Glomerular endothelial cell (primary cell): ENCODE measurements around the gene FDXACB1. TPM values are rescaled to one million over a fixed set of nuclear protein-coding genes. Genes with fewer than 3 reads are reported as not detected.
A peak's percentile ranks its signal among the peaks of the same experiment; 100 is the strongest.
"Not testable (repeated sequence)": the region's sequence is repeated elsewhere in the genome, so short reads cannot be mapped to it uniquely, and the experiment has no call there.

Experiments used
- DNase-seq: peaks from one replicate; pipeline ENCODE4 v3.0.0-alpha.2; 2011; ENCODE audit warnings: low read depth, low spot score; ENCODE audit errors: extremely low read depth
- total RNA-seq: library from RNA; depleted of rRNA; stranded (reverse); fragments of >200 nt; gene quantifications from 2 replicates; pipeline ENCODE4 v1.2.3, GENCODE V29; 2015

Gene FDXACB1
- total RNA-seq, 1 donor from 2014 or later: 1.1 TPM

DNA sequence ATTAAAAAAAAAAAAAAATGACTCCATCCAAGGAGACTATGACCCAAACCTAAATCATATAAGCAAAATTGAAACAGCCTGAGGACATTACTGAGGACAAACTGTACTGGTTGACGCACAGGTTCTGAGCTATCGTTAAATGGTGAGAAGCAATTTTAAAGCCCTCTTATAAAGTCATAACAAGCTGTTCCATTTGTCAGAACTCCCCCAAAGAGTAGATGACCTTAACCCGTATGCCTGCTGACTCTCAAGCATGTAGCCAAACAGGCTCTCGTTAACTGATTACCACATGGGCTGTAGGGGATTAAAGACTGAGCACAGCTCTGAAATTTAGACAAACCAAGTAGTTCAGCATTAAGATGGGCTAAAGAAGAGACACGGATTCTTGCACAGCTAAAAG, 30.4 kb upstream of the FDXACB1 start:
- DNase-seq: no peak

DNA sequence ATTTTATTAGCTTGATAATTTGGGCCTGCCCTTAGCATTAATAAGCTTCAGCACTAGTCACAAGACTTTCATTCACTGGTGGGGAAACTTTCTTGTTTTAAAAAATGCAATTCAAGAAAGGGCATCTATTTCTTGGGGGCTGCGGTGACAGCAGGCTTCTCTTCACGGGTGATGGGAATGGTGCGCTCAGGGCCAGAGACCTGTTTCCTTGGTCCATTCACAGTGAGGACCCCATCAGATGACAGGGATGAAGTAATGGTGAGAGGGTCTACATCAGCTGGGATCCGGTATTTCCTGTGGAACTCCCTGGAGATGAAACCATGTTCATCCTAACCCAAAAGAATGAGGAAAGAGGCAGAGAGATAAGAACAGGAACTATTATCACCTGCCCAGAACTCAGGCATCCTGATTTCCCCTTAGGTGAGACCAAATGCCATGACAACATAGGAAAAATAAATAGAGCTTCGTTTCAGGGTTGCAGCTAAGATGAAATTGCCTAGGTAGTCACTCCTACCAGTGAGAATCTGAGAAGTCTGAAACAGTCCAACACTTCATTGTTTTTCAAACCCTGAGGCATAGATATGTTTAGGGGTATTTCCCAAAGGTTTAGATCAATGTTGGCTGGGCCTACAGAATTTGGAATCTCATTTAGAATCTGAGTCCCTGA, 29.8 kb upstream of the FDXACB1 start:
- DNase-seq: no peak

DNA sequence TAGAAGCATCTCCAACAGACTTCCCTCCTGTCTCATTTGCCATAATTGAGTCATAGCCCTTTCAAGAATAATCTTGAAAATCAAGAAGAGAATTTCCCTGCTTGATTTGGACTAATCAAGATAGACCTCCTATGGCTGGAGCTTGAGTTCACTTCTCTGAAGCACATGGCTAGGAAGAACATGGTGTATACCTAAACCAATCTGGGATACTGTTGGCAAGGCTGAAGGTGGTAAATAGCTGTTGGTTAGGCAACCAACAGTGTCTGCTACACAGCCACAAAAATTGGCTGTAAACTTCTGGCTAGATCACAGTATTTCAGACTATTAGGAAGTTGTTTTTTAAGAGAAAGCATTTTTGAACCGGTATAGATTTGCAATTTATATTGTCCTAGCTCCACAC, 27.7 kb upstream of the FDXACB1 start:
- no peak for DNase-seq

DNA sequence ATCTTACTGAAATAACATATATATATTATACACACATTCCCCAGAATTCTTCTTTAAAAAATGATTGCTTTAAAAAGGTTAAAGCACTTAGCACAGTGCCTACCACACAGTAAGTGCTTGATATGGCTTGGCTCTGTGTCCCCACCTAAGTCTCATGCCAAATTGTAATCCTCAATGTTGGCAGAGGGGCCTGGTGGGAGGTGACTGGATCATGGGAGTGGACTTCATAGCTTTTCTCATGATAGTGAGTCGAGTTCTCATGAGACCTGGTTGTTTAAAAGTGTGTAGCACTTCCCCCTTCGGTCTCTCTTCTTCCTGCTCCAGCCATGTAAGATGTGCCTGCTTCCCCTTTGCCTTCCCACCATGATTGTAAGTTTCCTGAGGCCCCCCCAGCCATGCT, 26.4 kb upstream of the FDXACB1 start:
- no peak for DNase-seq

DNA sequence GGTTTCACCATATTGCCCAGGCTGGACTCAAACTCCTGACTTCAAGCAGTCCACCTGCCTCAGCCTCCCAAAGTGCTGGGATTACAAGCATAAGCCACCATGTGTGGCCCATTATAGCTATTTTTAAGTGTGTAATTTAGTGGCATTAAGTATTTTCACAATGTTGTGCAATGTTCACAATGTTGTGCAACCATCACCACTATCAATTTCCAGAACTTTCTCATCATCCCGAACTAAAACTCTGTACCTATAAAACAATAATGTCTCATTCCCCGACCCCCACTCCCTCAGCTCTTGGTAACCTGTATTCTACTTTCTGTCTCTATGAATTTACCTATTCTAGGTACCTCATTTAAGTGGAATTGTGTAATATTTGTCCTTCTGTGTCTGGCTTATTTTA, 7.9 kb upstream of the FDXACB1 start:
- no peak for DNase-seq

DNA sequence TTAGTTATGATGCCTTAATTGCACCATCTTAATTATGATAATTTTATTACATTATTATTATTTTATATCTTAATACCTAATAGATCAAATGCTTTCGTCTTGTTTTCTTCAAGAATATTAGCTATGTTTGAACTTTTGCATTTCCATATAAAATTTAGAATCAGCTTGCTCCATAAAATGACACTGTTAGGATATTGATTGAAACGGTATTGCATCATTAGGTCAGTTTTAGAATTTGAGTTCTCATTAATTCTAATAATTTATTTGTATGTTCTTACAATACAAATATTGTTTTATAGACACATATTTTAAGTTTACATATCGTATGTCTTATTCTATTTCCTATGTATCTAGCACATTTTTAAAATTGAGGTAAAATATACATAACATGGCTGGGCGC, 7.1 kb upstream of the FDXACB1 start:
- DNase-seq: no peak

DNA sequence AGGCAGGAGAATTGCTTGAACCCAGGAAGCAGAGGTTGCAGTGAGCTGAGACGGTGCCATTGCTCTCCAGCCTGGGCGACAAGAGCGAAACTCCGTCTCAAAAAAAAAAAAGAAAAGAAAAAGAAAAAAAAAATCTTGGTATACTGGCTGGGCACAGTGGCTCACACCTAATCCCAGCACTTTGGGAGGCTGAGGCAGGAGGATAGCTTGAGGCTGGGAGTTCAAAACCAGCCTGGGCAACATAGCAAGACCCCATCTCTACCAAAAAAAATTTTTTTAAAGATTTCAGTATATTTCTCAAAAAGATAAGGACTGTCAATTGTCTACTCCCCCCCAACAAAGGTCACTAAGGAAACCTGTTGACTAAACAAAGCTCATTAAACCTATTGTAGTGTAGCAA, 6.1 kb upstream of the FDXACB1 start:
- not testable (repeated sequence) for DNase-seq

DNA sequence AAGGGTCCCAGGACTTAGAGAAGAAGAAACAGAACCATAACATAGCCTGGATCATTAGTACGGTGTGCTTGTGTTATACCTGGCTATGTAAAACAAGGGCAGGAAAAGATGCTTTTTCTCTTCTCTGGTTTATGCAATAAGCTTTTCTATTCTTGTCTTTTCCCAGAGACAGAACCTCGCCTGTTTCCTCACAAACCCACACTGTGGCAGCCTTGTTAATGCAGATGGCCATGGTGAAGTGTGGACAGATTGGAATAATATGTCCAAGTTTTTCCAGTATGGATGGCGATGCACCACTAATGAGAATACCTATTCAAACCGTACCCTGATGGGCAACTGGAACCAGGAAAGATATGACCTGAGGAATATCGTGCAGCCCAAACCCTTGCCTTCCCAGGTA, 3.2 kb upstream of the FDXACB1 start:
- no peak for DNase-seq

DNA sequence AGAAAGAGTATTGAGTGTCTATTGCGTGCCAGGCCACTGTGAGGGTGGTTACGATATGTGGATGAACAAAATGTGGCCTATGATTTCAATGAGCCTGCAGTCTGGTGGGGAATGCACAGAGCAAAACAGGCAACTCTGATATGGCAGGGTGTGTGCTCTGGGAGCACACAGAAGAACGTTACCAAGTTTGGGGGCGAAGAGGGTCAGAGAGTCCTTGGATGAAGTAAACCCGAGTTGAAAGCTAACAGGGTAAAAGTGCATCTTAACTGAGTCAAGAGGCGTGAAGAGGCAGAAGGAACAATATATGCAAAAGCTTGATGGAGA, 634 bp upstream of the FDXACB1 start:
- DNase-seq: no peak

DNA sequence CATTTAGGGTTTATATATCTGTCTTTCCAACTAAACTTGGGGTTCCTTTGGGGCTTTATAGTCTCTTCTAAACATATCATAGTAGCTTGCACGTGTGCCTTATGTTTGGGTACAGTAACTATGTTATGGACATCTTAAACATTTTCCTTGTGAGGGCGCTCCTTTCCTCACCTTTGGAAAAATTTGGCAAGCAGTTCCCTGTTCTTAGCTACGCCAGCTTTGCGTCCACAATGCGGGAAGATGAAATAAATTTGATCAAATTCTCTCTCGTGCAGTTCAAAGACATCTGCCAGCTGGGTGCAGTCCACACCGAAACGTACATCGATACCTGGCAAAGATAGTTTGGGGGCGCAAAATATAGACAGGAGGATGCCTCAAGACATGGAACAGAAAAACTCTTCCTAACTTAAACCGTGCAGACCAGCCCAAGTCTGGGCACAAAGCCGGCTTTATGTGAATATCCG, 548 bp downstream of the FDXACB1 start:
- peak; percentile 9 for DNase-seq

DNA sequence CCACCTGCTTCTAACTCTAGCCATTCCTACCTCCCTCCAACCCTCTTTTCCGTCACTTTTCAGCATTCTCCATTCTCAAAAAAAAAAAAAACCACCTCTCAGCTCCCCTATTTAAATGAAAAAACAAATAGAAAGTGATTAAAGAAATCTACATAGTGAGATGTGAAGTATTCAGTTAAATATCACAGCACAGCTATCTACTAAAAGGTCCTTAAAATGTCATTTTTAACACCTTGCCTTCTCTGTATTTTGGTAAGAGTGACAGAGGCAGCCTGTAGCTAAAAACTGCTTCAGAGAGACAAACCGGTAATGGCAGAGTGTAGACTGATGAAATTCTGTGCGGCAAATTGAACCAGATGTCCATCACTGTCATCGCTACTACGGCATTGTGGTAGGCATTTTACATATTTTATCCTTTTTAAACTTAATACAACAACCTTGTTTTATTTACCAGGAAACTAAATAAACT, 7.2 kb downstream of the FDXACB1 start:
- DNase-seq: no peak

DNA sequence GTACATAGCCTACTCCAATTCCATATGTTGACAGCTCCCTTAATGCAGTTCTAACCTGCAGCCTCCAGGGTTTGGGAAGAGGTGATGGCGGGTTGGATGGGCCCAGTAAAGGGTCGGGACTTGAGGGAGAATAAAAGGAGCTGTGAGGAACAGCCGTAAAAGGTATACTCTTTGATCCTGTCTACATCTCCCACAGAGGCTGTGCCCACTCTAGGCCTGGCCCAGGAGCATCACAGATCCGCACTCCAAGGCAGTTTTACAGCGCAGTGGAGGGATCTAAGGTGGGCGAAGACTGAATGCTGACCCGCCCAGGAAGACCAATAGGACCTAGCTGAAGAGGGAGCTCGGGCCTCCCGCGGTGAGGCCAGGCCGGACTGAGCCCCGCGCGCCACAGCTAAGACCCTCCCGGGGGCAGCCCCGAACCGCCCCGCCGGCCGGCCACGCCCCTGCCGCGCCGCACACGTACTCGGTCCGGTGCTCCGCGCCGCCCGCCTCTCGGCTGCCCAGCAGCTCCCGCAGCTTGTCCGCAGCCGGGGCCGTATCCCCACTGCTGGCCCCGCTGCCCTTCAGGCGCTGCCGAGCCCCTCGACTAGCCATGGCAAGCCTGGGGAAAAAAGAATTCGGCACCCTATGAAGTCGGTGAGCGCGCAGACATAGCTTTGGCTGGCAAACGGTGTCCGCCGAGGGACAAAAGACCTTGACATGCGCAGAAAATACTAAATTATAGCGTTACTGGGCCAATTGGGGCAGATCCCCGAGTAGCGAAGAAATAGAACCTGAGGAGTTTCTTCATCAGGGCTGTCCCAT, 7.9 kb downstream of the FDXACB1 start, which contains the start of gene ALG9:
Gene ALG9, minus strand, starts transcription at position 696 of the 807 bp plus-strand sequence. Its CDS starts 99 bp downstream, at position 597.
- no peak for DNase-seq

DNA sequence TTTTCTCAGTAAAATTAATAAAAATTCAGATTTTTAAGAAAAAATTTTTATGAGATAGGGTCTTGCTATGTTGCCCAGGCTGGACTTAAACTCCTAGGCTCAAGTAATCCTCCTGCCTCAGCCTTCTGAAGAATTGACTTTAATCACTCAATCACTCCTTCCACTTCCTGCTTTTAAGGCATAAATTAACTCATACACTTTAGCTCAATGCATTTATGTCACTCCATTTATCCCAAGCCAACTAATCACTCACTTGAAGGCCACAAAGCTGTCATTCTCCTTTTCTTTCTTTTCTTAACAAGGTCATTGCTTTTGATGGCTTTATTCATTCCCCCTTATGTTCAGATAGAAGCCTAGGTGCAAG, 8.5 kb downstream of the FDXACB1 start:
- DNase-seq: no peak

DNA sequence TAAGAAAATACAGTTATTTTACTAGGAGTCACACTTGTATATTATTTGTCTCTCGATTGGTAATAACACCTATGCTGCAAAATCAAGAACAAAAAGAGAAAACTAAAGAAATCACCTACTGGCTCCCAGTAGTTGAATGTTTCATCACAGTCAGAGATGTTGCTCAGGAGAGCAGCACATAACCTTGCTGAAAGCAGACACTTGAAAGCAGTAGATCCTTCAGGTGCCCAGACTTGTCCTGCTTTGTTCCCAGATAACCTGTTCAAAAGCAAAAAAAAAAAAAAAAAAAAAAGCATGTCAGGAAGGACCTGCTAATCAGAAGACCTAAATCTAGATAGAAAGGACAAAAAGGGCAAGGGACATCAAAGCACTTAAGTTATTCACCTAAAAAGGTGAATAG, 8.9 kb downstream of the FDXACB1 start:
- no peak for DNase-seq

DNA sequence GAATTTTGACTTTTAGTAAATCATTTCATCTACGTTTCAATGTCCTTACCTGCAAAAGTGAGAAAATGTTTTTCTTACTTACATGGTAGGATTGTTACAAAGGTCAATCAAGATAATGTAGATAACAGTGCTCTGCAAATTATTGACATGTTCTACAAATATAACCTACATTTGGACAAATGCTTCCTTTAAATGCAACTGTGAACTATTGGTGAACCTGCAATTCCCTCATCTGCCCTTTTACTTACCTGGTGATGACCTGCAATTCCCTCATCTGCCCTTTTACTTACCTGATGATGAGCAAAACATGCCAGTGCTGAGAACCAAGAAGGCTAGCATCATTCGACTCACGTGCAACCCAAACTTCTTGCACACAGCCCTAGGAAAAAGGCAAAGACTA, 18.7 kb downstream of the FDXACB1 start:
- no peak for DNase-seq

DNA sequence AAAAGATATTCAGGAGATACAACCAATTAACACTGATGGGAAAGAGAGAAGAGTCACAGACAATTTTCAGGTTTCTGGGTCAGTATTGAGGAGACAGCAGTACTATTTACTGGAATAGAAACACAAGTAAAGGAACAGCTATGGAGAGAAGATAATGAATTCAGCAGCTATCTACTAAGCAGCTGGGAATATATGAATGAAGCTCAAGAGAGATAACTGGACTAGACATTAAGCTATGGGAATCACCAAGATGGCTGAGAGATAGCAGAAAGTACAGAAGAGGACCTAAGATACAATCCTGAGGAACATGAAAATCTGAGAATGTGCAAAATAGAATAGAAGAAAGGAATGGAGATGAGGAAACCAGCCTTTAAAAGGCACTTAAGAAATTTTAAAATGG, 23.5 kb downstream of the FDXACB1 start:
- DNase-seq: no peak

DNA sequence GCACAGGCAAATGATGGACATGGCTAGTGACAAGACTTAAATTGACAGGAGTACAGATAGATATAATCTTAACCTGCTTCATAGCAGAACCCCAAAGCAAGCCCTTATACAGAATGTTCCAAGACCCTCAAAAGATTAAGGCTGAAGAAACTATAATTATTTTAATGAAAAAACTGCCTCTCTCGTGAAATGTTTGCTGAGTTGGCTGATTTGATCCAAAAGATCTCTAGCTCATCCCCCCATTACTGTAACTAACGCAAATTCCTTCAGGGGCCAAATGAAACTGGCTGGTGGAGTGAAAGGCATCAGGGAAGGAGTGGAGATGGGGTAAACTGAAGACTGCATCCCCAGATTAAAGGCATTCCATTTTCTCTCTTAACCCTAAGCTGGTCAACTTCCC, 26.9 kb downstream of the FDXACB1 start:
- no peak for DNase-seq

DNA sequence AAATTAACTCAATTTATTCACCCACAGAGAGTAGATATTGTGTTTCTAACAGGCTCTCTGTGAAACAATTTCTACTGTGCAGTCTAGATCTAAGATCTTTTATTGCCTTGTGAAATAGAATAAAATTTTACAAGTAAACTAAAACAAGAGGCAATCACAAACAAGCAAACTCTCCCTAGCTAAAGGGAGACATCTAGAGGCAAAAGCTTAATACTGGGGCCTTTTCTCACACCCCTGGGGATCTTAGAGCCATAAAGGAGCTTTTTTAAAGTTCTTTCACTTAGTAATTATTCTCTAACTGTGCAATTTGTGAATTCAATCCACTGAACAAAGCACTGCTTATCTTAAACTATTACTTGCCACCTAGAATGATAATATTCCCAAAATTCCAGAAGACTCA, 27.3 kb downstream of the FDXACB1 start:
- DNase-seq: no peak

DNA sequence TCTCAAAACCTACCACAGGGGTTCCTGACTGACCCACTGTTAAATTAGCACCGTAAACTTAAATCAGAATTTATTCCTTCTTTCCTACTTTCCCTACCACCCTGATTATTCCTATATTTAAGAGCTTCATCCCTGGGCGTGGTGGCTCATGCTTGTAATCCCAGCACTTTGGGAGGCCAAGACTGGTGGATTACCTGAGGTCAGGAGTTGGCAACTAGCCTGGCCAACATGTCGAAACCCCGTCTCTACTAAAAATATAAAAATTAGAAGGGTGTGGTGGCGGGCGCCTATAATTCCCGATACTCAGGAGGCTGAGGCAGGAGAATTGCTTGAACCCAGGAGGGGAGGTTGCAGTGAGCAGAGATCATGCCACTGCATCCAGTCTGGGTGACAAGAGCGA, 27.9 kb downstream of the FDXACB1 start:
- no peak for DNase-seq

DNA sequence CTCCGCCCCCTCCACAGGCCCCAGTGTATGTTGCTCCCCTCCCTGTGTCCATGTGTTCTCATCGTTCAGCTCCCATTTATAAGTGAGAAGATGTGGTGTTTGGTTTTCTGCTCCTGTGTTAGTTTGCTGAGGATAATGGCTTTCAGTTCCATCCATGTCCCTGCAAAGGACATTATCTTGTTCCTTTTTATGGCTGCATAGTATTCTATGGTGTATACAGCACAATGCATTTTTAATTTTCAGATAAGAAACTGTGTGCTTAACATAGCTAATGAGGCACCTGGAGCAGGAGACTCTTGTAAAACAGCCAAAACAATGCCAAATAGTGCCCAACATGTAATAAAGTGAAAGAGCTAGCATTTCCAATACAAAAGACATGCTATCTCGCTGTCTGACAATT, 29.3 kb downstream of the FDXACB1 start:
- no peak for DNase-seq

DNA sequence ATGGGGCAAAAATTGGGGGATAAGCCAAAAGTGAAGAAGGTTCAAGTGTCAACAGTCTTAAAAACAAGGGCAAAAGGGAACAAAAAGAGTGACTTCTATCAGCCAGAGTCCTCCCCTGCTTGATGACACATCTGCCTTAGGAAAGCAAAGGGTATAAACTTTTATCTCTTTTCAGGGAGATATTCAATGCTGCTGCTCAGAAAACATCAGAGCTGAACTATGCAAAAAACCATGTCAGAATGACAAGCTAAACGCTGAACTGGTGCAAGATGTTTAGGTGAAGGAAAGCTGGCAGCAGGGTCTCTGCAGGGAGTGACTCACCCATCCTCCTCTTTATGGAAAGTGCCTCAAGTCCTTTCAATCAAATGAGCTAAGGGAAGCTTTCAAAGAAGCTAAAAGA, 32.3 kb downstream of the FDXACB1 start:
- no peak for DNase-seq

DNA sequence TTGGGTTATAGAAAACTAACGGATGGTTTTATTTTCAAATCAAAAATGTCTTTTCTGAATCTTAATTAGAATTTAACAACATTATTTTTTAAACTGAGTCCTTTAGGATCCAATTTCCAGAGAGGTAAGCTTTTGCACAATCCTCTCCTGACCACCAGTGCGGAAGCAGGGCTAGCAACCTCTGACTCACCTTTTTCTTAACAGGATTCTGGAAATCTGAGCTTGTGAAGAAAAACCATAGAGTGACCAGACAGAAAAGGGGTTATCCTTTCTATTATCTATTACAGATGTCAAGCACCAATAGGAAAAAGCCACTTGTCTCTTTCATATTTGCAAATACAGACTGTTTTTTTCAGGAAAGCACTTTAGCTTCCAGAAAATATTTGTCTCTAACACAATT, 32.9 kb downstream of the FDXACB1 start:
- no peak for DNase-seq
